ENCODE measurements around the gene EXOSC6.
"Not testable (repeated sequence)": the region's sequence is repeated elsewhere in the genome, so short reads cannot be mapped to it uniquely, and the experiment has no call there.

EXOSC6 gene

DNA sequence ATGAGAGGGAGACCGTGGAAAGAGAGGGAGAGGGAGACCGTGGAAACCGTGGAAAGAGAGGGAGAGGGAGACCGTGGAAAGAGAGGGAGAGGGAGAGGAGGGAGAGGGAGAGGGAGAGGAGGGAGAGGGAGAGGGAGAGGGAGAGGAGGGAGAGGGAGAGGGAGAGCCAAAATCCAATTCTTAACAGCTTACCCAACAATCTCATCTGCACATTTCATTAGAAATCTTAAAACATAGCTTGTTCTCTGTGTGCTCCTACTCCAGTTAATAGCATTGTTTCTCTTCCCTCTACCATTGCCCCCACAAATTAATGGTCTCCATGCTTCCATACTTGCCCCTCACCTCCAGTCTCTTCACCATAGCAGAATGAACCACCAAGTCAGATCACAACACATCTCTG is 26.3 kb downstream of the EXOSC6 start:
- H3K9me3 Mint-ChIP-seq, H3K27ac Mint-ChIP-seq, H3K4me1 Mint-ChIP-seq, H3K27me3 Mint-ChIP-seq, H3K36me3 Mint-ChIP-seq, H3K4me3 Mint-ChIP-seq: not testable (repeated sequence)

DNA sequence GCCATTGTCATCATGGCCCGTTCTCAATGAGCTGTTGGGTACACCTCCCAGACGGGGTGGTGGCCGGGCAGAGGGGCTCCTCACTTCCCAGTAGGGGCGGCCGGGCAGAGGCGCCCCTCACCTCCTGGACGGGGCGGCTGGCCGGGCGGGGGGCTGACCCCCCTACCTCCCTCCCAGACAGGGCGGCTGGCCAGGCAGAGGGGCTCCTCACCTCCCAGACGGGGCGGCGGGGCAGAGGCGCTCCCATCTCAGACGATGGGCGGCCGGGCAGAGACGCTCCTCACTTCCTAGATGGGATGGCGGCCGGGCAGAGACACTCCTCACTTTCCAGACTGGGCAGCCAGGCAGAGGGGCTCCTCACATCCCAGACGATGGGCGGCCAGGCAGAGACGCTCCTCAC is 27.1 kb downstream of the EXOSC6 start:
- not testable (repeated sequence) for H3K36me3 Mint-ChIP-seq, H3K27me3 Mint-ChIP-seq, H3K27ac Mint-ChIP-seq, H3K4me1 Mint-ChIP-seq, H3K9me3 Mint-ChIP-seq, H3K4me3 Mint-ChIP-seq

DNA sequence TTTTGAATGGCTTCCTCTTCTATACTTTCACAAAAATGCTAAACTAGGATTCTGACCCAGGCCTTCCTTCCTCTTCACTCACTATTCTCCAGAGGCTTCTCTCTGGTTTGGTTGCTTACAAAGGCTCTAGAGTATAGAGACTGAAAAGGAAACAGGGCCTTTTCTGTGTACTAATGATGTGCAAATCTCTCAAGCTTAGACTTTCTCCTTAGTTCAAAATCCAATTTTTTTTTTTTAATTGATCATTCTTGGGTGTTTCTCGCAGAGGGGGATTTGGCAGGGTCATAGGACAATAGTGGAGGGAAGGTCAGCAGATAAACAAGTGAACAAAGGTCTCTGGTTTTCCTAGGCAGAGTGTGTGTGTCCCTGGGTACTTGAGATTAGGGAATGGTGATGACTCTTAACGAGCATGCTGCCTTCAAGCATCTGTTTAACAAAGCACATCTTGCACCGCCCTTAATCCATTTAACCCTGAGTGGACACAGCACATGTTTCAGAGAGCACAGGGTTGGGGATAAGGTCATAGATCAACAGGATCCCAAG is 27.7 kb downstream of the EXOSC6 start:
- not testable (repeated sequence) for H3K4me3 Mint-ChIP-seq, H3K27ac Mint-ChIP-seq

DNA sequence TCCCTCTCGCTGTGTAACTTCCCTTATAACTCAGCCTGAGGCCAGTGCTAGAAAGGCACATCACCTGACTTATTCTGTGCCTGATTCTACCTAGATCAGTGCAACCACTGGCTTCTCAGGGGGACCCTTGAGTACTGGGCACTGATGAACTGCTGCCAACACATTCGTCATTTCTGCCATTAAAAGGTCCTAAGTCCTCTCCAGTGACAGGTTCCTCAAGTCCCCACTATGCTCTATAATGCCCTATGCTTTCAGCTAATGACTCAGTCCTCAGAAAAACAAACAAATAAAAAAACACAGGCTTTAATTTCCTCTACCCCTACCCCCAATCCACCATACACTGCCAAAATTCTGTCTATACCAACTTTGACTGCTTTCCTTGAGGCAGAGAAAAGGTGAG is 28.5 kb downstream of the EXOSC6 start:
- H3K27ac Mint-ChIP-seq, H3K27me3 Mint-ChIP-seq, H3K4me3 Mint-ChIP-seq, H3K4me1 Mint-ChIP-seq, H3K36me3 Mint-ChIP-seq, H3K9me3 Mint-ChIP-seq: not testable (repeated sequence)

More for the DNA sequence above, 27.7 kb downstream of the EXOSC6 start:
- not testable (repeated sequence) for H3K36me3 Mint-ChIP-seq, H3K27me3 Mint-ChIP-seq, H3K9me3 Mint-ChIP-seq, H3K4me1 Mint-ChIP-seq

DNA sequence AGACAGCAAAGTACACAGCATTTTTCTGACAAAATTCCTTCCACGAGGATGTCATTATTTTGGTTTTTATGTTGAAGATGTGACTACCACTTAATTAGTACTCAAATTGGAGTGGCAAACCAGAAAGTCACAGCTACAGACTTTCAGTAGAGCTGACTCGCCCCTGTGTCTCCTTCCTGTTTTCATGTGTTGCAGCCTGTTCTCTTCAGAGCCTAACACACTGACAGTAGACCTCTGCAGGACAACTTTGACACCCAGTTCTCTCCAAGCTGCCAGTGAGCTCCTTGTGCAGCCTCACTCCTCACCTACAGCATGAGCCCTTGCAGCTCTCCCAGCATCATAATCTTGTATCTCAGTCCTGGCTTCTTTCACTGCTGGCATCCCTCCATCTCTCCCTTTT is 29.2 kb downstream of the EXOSC6 start:
- H3K4me3 Mint-ChIP-seq, H3K36me3 Mint-ChIP-seq, H3K27ac Mint-ChIP-seq, H3K4me1 Mint-ChIP-seq, H3K9me3 Mint-ChIP-seq, H3K27me3 Mint-ChIP-seq: not testable (repeated sequence)

DNA sequence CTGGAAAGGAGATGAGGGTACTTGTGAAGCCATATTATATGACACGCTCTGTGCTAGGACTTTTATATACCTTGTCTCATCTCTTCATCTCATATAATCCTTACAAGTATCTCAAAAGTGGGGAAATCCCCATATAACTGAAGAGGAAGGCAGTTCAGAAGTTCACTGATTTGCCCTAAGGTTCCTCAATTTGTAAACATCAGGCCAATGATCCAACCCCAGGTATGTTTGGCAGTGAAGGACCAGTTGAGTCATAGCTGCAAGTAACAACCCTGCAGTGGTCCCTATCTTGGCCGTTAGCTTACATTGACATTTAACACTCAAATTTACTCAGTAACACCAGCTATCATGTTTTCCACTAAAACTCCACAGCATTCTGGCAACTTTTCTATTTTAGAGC is 33.2 kb downstream of the EXOSC6 start:
- H3K27me3 Mint-ChIP-seq, H3K27ac Mint-ChIP-seq, H3K4me1 Mint-ChIP-seq, H3K36me3 Mint-ChIP-seq, H3K4me3 Mint-ChIP-seq, H3K9me3 Mint-ChIP-seq: not testable (repeated sequence)

DNA sequence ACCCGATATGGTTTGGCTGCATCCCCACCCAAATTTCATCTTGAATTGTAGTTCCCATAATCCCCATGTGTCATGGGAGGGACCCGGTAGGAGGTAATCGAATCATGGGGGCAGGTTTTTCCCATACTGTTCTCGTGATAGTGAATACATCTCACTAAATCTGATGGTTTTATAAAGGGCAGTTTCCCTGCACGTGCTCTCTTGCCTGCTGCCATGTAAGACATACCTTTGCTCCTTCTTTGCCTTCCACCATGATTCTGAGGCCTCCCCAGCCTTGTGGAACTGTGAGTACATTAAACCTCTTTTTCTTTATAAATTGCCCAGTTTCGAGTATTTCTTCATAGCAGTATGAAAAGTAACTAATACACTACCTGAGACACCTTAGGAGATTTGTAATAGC is 45.4 kb downstream of the EXOSC6 start:
- H3K4me1 Mint-ChIP-seq, H3K27me3 Mint-ChIP-seq, H3K27ac Mint-ChIP-seq, H3K4me3 Mint-ChIP-seq, H3K9me3 Mint-ChIP-seq: not testable (repeated sequence)
- peaks cover 12% of the 10 kb centered on the region for H3K36me3 Mint-ChIP-seq

DNA sequence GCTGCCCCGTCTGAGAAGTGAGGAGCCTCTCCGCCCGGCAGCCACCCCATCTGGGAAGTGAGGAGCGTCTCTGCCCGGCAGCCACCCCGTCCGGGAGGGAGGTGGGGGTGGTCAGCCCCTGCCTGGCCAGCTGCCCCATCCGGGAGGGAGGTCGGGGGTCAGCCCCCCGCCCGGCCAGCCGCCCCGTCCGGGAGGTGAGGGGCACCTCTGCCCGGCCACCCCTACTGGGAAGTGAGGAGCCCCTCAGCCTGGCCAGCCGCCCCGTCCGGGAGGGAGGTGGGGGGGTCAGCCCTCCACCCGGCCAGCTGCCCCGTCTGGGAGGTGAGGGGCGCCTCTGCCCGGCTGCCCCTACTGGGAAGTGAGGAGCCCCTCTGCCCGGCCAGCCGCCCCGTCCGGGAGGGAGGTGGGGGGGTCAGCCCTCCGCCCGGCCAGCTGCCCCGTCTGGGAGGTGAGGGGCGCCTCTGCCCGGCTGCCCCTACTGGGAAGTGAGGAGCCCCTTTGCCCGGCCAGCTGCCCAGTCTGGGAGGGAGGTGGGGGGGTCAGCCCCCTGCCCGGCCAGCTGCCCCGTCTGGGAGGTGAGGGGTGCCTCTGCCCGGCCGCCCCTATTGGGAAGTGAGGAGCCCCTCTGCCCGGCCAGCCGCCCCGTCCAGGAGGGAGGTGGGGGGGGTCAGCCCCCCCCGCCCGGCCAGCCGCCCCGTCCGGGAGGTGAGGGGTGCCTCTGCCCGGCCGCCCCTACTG is 46.9 kb downstream of the EXOSC6 start:
- H3K4me3 Mint-ChIP-seq, H3K27ac Mint-ChIP-seq, H3K9me3 Mint-ChIP-seq, H3K27me3 Mint-ChIP-seq, H3K4me1 Mint-ChIP-seq: not testable (repeated sequence)
- H3K36me3 Mint-ChIP-seq: peaks cover 11% of the 10 kb centered on the region

DNA sequence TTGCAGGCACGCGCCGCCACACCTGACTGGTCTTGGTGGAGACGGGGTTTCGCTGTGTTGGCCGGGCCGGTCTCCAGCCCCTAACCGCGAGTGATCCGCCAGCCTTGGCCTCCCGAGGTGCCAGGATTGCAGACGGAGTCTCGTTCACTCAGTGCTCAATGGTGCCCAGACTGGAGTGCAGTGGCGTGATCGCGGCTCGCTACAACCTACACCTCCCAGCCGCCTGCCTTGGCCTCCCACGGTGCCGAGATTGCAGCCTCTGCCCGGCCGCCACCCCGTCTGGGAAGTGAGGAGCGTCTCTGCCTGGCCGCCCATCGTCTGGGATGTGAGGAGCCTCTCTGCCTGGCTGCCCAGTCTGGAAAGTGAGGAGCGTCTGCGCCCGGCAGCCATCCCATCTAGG is 47.7 kb downstream of the EXOSC6 start:
- H3K27ac Mint-ChIP-seq, H3K36me3 Mint-ChIP-seq, H3K27me3 Mint-ChIP-seq: not testable (repeated sequence)

DNA sequence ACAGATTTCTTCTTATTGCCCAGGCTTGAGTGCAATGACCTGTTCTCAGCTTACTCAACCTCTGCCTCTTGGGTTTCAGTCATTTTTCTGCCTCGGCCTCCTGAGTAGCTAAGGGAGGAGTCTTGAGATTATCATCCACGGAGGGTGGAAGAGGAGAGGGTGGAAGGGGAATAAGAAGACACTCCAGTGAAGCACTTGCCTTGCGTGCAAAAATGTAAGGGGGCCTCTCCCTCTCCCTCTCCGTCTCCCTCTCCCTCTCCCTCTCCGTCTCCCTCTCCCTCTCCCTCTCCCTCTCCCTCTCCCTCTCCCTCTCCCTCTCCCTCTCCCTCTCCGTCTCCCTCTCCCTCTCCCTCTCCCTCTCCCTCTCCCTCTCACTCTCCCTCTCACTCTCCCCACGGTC is 48.2 kb downstream of the EXOSC6 start:
- not testable (repeated sequence) for H3K4me1 Mint-ChIP-seq, H3K36me3 Mint-ChIP-seq, H3K27ac Mint-ChIP-seq, H3K4me3 Mint-ChIP-seq, H3K27me3 Mint-ChIP-seq, H3K9me3 Mint-ChIP-seq

More for the DNA sequence above, 47.7 kb downstream of the EXOSC6 start:
- H3K9me3 Mint-ChIP-seq, H3K4me1 Mint-ChIP-seq, H3K4me3 Mint-ChIP-seq: not testable (repeated sequence)

DNA sequence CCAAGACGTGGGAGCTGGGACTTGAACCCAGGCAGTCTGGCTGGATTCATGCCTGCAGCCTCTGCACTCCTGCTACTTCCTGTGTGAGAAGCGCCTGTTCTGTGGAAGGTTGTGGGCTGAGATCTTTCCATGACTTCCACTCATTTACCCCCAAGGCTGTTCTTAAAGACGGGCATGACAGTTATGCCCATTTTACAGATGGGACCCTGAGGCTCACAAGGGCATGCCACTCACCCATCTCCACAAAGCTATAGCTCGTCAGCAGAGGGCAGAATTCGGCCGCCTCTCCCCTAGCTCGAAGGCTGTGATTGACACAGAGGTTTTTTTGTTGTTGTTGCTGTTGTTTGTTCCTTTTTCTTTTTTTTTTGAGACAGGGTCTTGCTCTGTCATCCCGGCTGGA is 51.7 kb downstream of the EXOSC6 start:
- H3K27me3 Mint-ChIP-seq, H3K4me3 Mint-ChIP-seq, H3K27ac Mint-ChIP-seq, H3K4me1 Mint-ChIP-seq, H3K9me3 Mint-ChIP-seq, H3K36me3 Mint-ChIP-seq: not testable (repeated sequence)

DNA sequence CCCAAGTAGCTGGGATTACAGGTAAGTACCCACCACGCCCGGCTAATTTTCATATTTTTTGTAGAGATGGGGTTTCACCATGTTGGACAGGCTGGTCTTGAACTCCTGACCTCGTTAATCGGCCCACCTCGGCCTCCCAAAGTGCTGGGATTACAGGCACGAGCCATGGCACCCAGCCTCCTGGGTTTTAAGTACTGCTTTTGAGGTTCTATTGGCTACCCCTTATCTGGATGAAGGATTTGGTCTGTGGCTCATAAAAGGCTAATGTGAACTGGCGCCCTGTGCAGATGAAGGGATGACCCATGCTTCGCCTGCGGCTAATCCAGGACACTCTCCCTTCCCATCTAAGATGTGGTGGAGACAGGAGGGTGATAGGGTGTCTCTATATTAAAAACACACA is 52.6 kb downstream of the EXOSC6 start:
- H3K9me3 Mint-ChIP-seq, H3K4me1 Mint-ChIP-seq, H3K4me3 Mint-ChIP-seq, H3K27me3 Mint-ChIP-seq, H3K36me3 Mint-ChIP-seq, H3K27ac Mint-ChIP-seq: not testable (repeated sequence)

DNA sequence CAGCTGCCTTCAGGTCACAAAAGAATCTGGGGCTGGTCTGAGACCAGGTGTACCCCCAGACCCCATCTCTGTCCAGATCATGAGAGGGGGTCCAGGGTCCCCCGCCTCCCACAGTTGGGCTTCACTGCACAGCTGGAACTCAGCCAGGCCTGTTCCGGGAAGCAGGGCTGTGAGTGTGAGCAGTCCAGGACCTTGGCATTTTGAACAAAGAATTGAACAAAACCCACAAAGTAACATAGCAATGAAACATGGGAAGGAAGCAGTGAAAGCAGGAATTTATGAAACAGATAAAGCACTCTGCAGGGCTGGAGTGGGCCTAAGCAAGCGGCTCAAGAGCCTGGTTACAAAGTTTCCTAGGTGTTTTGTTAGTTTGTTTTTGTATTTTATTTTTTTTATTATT is 53.1 kb downstream of the EXOSC6 start:
- not testable (repeated sequence) for H3K9me3 Mint-ChIP-seq, H3K36me3 Mint-ChIP-seq, H3K4me1 Mint-ChIP-seq, H3K27me3 Mint-ChIP-seq, H3K4me3 Mint-ChIP-seq, H3K27ac Mint-ChIP-seq

DNA sequence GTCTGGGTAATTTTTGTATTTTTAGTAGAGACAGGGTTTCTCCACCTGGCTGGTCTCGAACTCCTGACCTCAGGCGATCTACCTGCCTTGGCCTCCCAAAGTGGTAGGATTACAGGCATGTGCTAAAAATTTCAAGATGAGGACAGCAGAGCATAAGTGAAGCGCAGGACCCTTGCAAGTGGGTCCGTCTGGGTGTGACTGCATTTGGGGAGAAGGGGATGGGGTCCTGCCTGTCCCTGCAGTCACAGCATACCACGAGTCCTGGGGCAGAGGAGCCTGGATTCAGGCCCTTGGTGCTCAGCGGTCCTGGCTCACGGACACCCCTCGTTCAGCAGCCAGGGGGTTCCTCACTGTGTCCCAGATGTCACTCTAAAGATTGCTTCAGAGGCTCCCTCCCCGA is 53.5 kb downstream of the EXOSC6 start:
- not testable (repeated sequence) for H3K4me1 Mint-ChIP-seq, H3K27ac Mint-ChIP-seq, H3K27me3 Mint-ChIP-seq, H3K9me3 Mint-ChIP-seq, H3K4me3 Mint-ChIP-seq, H3K36me3 Mint-ChIP-seq

DNA sequence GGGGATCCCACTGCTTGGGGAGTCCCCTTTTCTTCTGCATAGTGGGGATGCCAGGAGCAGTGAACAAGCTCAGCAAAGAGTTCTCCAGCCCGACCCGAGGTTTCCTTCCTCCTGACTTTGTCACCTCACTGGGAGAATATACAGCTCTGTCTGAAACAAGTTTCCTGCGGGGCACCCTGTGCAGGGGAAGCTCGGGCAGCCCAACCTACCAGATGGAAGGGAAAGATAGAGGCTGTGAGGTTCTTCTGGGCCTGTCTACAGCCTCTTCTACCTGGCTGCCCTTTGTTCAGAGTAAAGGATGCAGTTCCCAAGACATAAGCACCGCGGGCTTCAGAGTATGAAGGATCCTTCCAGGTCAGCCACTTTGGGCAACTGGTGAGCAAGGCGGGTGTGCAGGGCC is 54.1 kb downstream of the EXOSC6 start:
- H3K36me3 Mint-ChIP-seq, H3K27ac Mint-ChIP-seq, H3K4me1 Mint-ChIP-seq, H3K27me3 Mint-ChIP-seq, H3K9me3 Mint-ChIP-seq, H3K4me3 Mint-ChIP-seq: not testable (repeated sequence)
